ENCODE data around the gene SLC17A2.

SLC17A2 gene

GRCh38 chr6:25882051-25882496 is 48.4 kb downstream of the SLC17A2 start:
- no peak for FAIRE-seq

GRCh38 chr6:25880601-25881000 is 49.9 kb downstream of the SLC17A2 start:
- no peak for FAIRE-seq

DNA sequence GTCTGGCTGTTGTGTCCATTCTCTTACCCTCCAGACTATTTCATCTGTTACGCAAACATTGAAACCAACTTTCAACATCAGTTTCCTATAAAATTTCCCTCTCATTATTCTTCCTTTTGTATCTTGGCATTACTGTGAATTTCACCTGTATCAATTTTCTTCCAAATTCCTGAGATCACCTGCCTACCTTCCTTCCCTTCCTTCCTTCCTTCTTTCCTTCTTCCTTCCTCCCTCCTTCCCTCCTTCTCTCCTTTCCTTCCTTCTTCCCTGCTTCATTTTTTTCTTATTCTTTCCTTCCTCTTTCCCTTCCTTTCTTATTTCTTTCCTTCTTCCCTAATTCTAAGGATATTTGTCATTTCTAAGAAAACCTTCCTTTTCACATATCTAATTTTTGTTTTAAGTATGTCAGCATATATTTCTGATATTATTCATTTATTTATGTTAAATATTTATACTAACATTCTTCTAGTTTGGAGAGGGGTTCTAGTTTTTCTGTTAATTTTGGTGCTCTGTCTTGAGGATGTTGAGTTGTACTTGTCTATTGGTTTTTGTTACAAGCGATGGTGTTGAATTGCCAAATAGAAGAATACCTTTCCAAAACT is 51.7 kb downstream of the SLC17A2 start:
- FAIRE-seq: no peak

DNA sequence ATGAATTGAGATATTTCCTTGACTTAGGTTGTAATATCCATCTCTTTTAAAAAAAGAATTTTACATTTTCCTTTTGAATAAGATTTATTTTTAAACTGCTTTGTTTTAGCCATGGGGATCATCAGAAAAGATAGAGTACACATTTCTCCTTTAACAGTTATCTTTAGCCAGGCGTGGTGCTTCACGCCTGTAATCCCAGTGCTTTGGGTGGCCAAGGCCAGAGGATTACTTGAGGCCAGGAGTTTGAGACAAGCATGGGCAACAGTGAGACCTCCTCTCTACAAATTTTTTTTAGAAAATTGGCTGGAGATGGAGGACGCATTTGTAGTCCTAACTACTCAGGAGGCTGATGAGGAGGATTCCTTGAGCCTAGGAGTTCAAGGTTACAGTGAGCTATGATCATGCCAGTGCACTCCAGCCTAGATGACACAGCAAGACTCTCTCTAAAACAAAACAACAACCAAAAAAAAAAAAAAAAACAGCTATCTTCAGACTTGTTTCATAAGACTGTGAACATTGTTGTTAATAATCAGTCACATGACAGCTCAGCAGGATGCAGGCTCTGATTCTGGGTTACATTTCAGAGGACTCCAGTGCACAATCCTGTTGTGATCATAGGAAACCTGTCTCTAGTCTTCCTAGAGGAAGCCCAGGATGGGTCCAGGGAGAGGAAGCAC is 54.4 kb downstream of the SLC17A2 start:
- FAIRE-seq: no peak

GRCh38 chr6:25875563-25875905 is 55.0 kb downstream of the SLC17A2 start:
- no peak for FAIRE-seq

- no peak for FAIRE-seq
Measured at GRCh38 chr6:25874822-25875562, 55.5 kb downstream of the SLC17A2 start.

DNA sequence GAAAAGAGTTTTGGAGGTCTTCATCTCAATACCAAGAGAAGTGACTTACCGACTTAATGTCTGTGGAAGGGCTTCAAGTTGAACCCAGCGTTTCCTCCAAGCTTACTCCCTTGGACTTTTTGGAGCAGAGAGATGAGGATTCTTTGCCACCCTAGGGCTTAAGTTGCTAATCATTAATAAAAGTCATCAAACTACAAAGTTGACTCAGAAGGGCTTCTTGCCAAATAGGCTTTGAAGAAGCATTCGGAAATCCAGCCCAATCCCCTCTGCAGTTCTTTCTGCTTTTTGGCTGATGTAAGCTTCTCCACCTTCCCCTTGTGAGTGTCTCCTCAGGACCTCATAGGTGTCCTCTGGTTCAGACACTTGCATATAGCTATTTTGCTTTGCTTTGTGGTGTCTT is 56.4 kb downstream of the SLC17A2 start, which contains the start of gene SLC17A3:
Gene SLC17A3, minus strand, starts transcription at position 126 of the 400 bp plus-strand sequence. CDS start 5,856 bp downstream, outside the sequence.
- FAIRE-seq: no peak

DNA sequence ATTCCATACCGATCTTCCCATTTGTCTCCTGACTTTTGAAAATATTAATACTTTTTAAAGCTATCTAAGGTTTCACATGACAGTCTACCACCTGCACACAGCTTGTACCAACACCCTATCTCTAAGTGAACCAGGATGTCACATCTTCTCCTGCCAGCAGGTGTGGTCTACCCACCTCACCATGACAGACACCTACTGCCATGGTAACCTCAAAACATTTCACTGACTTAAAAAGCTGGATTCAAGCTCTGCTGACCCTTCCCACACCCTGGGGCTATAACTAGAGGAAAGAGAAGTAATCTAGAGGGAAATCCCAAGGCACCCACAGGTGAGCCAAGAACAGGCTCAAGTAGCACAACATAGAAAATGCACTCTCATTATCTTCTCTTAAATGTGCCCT is 57.7 kb downstream of the SLC17A2 start:
- no peak for FAIRE-seq

DNA sequence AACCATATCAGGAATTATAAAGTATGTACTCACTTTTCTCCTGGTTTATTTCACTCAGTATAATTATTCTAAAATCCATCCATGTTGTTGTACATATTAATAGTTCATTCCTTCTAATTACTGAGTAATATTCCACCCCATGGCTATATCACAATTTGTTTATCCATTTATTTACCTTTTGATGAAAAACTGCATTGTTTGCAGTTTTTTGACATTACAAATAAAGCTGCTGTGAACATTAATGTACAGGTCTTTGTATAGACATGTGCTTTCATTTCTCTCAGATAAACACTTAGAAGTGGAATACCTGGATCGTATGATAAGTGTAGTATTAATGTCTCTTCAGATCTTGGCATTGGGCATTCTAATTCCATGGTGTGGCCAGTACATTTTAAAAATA is 60.7 kb downstream of the SLC17A2 start:
- FAIRE-seq: no peak

DNA sequence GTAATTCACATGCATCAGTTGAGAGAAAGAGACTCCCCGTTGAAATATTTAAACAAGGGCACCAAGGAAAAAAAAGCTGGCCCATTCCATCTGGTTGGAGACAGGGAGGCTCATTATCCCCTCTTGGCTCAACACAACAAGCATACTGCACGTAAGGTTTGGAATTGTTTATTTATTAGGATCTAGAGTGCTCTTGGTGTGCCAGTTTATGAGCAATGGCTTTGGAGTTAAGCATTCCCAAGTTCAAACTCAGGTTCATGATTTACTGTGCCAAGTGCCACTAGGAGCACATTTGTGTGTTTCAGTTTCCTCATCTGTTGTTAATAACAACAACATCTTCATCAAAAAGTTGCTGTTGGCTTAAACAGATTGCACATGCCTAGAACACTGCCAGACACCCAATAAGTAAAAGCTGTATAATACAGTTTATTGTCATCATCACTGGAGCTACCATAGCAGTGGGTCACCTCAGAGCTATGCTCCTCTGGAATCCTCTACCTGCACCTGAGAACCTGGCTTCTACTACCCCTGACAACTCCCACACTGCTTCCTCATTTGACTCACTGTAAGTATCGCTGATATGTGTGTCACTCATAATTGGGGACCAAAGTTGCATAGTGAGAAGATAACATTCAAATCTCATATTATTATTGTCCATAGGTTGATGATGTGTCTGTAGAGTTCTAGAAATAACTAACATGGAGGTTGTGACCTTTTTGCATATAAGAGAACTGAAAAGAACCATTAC is 61.9 kb downstream of the SLC17A2 start:
- FAIRE-seq: no peak

GRCh38 chr6:25866011-25866410 is 64.5 kb downstream of the SLC17A2 start:
- no peak for FAIRE-seq

GRCh38 chr6:25863360-25863759 is 67.1 kb downstream of the SLC17A2 start:
- FAIRE-seq: no peak
